Spleen (tissue), 7 donors: ENCODE results near the gene NATD1.

Source experiments
- CTCF ChIP-seq, 11 experiments: fragments of 200-600 bp in 7 of 11; fragments of 450-650 bp in 4 of 11; sonication (generic) in 4 of 11; IDR thresholded peaks in 8 of 11; conservative IDR thresholded peaks in 3 of 11; 1 replicate in 7 of 11; 2 replicates in 4 of 11; pipeline versions ENCODE4 v1.4.0 to v1.8.0; 2016 to 2021; ENCODE audit warnings: antibody characterized with exemption in 11 of 11, inconsistent platforms in 4 of 11, mild to moderate bottlenecking in 1 of 11
- POLR2AphosphoS5 ChIP-seq, 3 donors: sonication (generic); formaldehyde crosslinking; IDR thresholded peaks; one replicate each; pipeline ENCODE4 v1.5.1; 2017; ENCODE audit warnings: antibody characterized with exemption in 3 of 3
- donor health status: DM: no; HTN: no; CAD: no; lungs with moderate emphysema.
- donor health status: DM: no; HTN: no; CAD: no.
- donor health status: DM: no; HTN: no; CAD: no.

DNA sequence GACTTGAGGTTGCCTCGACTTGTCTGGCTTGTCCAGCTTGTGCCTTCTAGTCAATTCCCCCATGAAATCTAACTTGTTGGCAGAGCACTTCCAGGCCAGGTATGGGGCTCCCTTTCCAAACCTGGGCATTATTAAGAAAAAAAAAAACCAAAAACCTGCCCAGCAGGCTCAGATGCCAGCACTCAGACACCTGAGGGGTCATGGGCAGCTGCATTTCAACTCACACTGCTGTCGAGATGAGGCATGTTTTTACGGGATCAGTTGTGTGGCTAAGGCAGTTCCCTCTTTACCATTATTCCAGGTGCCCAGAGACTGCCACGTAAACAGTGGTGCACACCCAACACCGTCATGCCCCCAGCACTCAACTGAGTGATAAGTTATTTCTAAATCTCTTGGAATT lies 57.1 kb downstream of the NATD1 start:
- TF ChIP-seq POLR2AphosphoS5 (IDR thresholded peaks at IDR 0.05) (no peak), CTCF (IDR thresholded peaks at IDR 0.05 in 8 of 11, conservative IDR thresholded peaks at IDR 0.05 in 3 of 11) (no peak)
